GM18951 (cell line): Measurements from ENCODE around the gene HPSE2.

Experiments
- POLR2A ChIP-seq: IDR thresholded peaks from 4 replicates; pipeline ENCODE4 v1.6.1; 2011; ENCODE audit warnings: mild to moderate bottlenecking; ENCODE audit not compliant: insufficient read length, insufficient read depth; ENCODE audit errors: extremely low read depth
- in situ Hi-C: fragments of 300-500 bp; cut with MboI; formaldehyde crosslinking; loops from one replicate; pipeline ENCODE4 v1.12.0; 2022; ENCODE audit warnings: low sequenced_read_pairs, mixed read lengths, inconsistent platforms; ENCODE audit not compliant: unreplicated experiment

HPSE2 gene

DNA sequence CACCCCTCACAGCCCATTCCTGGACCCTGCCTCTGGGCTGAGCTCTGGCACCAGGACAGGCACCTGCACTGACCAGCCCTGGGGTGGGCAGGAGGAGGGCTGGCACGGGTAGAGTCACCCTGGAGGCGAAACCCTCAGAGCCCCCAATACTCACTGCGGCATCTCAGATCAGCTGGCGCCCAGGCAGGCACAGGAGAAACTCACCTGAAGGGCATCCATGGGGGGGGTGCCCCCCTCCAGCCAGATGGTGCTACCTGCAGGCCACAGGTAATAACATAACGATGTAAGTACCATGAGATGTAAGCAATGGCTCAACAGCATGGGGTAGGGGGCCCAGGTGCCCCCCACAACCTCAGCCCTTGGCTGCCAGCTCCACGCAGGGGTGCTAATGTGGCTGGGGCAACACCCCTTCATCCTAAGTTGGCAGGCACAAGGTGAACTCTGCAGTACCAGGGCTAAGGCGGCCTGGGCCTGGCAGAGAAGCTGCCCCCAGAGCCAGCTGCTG is 808.6 kb downstream of the HPSE2 start:
- in situ Hi-C loops, result no loop called here
- TF ChIP-seq POLR2A, result no peak

DNA sequence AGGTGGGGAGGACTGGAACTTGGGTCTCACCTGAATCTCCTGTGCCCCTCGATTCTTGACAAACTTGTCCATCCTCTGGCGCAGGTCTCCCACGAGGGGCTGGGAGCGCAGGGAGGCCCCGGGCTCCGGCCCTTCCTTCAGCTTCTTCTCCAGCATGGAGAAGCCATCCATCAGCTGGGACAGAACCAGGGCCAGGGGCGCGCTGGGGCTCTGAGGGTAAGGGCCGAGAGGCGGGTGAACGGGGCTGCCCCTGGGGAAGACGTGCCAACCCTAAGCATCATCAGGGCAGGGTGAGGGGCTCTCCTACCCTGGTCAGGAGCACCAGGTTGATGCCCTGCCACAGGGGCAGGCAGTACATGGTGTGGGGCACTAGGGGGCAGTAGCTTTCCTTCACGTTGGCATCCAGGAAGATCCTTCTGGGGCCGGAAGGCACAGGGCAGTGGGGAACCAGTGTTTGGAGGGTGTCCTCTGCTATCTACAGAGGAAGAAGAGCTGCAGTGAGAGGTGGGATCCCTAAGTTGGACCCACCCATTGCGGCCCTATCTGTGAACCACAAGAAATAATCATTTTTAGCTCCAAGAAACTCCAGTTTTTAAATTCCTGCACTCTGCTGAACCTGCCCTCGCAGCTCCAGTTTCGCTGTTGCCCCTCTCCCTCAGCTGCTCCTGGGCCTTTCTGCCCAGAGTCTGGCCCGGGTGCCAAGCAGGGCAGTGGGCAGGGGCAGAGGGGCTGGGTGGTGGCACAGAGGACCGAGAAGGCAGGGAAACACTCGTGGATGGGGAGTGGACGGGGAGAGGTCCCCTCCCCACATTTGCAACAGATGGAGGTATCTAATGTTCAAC is 809.9 kb downstream of the HPSE2 start:
- in situ Hi-C loops, result no loop called here
- no peak for TF ChIP-seq POLR2A

DNA sequence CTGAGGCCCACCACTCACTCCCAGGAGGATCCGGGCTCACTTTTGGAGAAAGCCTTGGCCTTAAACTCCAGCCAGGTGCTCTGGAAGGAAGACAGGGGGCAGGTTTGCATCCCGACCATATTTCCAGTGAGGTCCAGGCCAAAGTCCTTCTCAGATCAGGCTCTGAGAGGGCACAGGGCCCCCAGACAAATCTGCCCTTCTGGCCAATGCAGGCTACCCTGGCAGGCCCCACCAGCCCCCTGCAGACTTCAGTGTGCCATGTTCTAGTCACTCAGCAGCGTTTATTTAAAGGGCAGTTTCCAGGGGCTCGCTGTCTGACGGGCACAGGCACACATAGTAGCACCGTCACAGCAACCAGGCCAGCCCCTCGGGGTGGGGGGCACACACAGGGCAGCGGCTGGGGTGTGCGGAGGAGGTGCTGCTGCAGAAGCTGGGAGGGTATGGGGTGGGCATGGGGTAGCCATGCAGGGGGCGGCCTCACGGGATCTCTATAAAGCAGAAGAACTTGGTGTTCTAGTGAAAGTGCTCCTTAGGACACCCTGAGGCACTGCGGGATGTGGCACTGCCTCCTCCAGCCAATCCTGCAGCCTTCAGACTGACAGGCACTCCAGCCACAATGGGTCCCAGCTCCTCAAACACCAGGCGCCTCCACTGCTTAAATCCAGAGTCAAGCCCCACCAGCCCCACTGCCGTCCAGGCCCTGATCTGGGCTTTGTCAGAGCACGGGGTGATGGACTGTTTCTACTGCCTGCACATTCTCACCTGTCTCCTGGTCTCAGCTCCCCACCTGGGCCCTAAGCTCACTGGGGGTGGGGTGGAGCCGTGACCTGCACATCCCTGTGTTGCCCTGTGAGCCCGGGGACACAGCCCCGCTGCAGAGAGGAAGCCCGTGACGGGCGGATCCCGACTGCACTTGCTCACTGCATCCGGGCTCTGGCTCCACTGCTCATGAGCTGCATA is 811.1 kb downstream of the HPSE2 start:
- no peak for TF ChIP-seq POLR2A
- in situ Hi-C loops, result no loop called here

DNA sequence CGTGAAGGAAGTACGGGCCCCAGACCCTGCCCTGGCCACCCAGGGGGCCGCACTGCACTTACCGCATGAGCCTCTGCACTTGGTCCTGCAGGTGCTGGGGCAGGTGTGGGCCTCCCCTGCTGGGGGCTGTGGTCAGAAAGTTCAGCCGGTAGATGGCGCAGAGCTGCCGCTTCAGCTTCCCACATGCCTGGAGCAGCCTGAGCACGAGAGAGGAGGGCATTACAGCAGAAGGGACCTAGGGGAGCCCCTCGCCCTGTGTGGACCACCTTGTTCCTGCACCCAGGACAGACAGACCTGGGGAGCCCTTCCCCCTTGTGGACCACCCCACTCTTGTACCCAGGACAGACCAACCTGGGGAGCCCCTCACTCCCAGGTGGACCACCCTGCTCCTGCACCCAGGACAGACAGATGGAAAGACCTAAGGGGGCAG is 811.9 kb downstream of the HPSE2 start:
- in situ Hi-C loops, result no loop called here

DNA sequence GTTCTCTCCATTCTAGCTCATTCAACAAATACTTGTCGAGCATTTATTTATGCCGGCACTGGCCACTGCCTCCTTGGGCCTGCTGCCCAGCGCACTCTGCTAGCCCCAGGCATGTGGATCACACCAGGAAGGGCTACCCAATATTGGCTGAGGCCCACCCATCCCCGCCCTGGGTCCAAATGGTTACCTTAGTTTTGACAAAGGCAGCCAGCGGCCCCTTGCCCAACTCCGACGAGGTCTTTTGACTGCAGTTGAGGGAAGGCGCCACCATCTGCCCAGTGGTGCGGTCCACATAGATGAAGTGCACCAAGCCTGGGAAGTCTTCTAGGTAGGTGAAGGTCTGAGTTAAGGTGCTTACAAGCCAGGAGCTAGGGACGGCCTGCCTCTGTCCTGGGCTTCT is 813.5 kb downstream of the HPSE2 start:
- in situ Hi-C loops, result no loop called here
- TF ChIP-seq POLR2A, result no peak

More for the DNA sequence above, 811.9 kb downstream of the HPSE2 start:
- no peak for TF ChIP-seq POLR2A

DNA sequence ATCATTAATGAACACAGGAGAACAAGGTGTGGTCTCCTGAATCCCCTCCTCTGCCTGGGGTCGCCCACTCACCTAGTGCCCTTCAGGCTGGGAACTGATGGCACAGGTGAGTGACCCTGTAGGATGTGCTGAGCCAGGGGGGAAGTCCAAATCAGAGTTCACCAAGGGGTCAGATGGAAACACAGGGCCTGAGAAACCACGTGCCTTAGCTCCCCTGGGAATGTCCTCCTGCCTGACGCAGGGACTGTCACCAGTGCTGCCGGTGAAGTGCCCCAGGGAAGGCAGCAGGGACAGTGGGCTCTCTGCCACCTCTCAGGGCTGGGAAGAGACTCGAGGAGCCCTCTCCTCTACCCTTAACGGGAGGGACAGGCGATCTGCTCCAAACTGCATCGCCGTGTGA is 814.9 kb downstream of the HPSE2 start:
- no peak for TF ChIP-seq POLR2A
- in situ Hi-C loops, result no loop called here

DNA sequence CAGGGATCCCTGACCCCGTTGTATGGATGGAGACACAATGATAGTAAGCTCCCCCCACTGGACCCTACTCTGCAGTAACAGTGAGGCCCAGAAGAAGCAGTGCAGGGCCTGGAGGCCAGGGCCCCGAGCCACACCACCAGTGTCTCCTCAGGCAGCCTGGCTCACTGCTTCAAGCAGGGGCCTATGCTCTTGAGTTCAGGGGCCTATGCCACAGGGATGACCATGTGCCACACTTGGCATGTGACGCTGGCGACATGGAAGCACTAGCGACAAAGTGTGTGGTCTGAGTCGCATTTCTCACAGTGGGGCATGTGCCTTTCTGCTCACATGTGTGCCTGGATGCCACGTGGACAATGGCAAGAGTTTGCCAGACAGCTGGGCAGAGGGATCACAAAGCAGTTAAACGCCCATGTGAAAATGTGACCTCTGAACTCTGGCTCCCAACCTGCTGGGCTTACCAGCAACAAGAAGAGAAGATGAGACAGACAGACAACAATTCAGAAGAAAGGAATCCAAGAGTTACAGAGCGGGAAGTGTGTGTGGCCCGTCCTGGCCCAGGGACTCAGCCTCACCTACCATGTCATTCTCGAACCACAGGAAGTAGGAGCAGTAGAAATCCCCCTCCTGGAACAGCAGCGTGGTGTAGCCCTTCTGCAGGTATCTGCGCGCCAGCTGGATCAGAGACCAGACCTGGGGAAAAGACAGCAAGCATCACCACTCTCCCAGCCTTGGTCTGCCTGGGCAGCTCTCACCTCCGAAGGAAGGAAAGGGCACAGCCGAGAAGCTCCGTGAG is 816.0 kb downstream of the HPSE2 start:
- in situ Hi-C loops, result no loop called here
- TF ChIP-seq POLR2A, result no peak

DNA sequence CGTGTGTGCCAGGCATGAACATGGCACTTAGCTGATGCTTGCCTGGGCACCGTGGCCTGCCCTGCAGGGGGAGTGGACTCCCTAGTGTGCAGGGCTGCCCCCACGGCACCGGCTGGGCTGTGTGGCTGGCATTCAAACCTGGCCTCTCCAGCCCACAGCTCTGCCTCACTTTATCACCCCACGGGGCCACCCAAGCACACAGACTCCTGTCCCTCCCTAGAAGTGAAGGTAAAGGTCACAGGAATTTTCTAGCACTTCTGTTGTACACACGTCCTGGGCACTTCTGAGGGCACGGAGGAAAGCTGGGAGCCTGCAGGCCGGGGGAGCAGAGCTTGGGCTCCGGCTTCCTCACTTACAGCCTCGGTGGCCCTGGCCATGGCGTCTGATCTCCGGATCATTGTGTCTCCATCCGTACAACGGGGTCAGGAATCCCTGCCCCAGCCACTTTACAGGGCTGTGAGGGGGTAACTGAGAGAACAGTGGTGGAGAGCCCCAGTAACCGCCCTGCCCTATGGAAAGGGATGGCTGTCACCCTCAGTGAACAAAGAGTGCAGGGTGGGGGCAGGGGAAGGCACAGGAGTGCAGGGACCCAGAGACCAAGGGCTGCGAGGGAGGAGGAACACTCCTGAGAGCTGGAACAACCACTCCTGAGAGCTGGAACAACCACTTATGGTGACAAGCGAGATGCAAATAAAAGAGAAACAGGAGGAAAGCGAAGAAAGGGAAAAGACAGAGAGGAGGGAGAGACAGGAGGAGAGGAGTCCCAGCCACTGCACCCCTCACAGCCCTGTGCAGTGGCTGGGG is 816.8 kb downstream of the HPSE2 start:
- in situ Hi-C loops, result no loop called here
- TF ChIP-seq POLR2A, result no peak

DNA sequence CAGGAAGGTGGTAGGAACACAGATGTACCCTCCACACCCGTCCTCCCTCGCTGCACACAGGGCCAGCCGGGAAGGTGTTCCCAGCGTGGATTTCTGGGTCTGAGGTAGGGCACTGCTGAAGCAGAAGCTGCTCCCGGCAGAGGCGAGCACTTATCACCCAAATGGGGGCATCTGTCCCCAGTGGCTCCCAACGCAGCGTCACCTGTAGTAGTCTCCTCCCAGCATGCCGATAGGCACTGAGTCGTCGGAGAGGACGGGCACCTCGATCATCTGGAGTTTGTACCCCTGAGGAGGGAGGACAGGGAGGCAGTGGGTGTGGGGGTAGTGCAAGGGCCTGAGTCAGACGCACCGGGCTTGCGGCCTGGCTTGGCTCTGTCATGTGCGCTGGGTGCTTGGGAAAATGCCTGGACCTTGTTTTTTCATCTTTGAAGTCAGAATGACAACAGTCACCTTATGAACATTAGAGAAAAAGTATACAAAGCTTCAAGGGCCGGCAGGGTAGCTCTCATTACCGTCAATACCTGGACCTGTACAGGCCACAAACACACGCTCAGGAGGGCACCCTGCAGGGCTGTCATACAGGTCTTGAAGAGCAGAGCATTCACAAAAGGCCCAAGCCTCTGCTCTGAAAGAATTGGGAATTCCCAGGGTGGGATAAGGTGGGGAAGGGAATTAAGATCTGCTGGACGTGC is 817.5 kb downstream of the HPSE2 start:
- in situ Hi-C loops, result no loop called here
- TF ChIP-seq POLR2A, result no peak

DNA sequence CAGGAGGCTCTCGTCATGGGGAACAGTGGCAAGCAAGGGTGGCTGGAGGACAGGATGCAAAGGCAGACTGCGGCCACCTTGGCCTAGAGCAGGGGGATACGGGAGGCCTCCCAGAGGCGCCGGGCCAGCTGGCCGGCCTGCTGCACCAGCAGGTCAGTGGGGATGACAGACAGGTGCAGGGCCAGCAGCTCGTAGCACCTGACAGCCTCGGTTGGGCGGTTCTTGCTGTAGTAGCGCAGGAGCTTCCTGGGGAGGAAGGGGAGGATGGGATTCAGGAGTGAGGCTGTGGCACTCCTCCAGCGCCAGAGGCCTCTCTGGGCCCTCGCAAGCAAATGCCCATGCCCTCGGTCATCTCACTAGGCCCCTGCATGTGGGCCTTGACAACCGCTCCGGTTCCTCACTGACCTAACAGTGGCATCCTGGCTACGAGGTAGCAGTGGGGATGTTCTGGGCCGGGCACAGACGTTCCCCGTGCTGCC is 818.1 kb downstream of the HPSE2 start:
- no peak for TF ChIP-seq POLR2A
- in situ Hi-C loops, result no loop called here

DNA sequence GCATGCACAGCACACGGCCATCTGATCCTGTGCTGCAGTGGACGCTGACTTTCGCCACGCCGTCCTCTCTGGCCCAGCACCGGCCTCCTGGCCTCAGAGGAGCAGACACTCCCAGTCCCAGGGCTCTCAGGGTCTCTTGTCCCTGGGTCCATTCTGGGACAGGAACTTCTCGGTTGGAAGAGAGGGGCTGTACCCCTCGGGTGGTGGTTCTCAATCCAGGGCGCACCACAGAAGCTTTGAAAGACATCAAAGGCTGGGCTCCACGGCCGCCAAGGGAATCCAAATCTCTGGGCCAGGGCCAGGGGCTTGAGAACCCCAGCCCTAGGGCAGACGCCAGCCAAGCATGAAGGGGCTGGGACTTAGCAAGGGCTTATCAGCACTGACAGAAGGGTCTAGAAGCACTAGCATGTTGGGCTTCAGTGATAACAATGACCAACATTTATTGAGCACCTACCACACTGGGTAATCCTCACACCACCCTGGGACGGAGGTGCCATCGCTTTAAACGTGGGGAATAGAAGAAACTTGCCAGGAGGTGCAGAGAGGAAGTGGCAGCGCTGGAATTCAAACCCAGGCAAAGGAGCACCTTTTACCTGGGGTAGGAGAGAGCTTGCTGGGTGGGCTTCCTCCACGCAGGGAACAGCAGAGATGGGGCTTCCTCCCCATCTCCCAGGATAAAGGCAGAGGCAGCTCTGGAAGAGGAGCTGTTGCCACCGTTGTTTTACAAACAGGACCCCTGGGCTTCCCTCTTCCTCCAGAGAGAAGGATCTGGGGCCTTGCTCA is 818.9 kb downstream of the HPSE2 start:
- in situ Hi-C loops, result no loop called here
- TF ChIP-seq POLR2A, result no peak
